Fibroblast of skin of right biceps (primary cell): ENCODE results near the gene CKLF.
"Not testable (repeated sequence)": the region's sequence is repeated elsewhere in the genome, so short reads cannot be mapped to it uniquely, and the experiment has no call there.

Experiments
- DNase-seq: peaks from one replicate; pipeline ENCODE4 v3.0.0-alpha.2; 2013

Gene CKLF, protein sequence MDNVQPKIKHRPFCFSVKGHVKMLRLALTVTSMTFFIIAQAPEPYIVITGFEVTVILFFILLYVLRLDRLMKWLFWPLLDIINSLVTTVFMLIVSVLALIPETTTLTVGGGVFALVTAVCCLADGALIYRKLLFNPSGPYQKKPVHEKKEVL

DNA sequence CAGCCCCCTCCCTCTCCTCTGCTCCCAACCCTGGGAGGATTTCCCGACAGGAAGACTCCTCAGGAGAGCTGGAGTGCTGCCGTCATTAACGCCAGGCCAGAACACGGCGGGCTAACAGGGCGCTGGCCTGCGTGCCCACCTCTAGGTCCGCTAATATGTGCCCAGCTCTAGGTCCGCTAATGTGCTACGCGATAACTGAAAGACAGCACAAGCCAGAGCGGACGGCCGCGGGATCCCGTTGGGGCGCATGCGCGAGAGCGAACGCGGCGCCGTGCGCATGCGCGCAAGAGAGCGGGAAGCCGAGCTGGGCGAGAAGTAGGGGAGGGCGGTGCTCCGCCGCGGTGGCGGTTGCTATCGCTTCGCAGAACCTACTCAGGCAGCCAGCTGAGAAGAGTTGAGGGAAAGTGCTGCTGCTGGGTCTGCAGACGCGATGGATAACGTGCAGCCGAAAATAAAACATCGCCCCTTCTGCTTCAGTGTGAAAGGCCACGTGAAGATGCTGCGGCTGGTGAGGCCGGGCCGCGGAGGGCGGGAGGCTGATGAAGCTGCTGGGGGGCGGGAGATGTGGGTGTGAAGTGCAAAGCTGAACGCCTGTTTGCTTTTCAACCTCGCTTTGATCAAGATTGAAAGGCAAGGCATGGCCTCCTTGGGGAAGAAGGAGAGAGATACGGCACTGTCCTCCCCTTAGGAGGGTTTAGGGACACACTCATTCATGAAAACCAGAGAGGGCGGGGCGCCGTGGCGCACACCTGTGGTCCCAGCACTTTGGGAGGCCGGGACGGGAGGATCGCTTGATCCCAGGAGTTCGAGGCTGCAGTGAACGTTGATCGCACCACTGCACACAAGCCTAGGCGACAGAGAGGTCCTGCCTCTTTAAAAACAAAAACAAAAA, at the start of gene CKLF:
Gene CKLF (plus strand): TSS at position 291 of the 892 bp plus-strand sequence. CDS start 140 bp downstream, at position 431.
- peak; percentile 88 for DNase-seq

DNA sequence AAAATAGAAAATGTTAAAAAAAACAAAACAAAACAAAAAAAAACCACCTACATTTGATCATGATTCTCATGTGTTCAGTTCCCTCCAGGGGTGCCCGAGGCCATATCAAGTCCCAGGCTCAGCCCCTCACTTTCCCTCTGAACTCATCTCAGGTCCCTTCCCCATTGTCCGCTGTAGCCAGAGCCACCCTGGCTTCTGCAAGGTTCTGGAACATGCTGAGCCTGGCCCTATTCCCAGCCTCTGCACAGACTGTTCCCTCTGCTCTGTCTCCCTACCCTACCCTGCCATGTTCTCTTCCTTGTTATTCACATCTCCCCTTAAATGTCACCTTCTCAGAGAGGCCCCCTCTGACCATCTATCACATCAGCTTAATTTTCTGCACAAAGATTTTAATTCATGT, 49.3 kb upstream of the CKLF start:
- no peak for DNase-seq

DNA sequence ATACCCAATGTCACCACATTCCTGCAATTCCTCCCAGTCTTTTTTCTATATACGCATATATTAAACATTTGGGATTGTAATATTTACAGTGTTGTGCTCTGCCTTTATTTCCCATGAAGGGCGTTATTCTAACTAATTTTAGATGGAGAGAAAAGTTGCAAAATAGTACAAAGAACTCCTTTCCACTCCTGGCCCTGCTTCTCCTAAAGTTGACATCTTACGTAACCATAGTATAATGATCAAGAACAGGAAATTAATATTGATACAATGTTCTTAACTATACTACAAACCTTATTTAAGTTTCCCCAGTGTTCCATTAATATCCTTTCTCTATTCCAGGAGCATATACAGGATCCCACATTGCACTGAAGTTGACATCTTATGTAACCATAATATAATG, 48.8 kb upstream of the CKLF start:
- no peak for DNase-seq

DNA sequence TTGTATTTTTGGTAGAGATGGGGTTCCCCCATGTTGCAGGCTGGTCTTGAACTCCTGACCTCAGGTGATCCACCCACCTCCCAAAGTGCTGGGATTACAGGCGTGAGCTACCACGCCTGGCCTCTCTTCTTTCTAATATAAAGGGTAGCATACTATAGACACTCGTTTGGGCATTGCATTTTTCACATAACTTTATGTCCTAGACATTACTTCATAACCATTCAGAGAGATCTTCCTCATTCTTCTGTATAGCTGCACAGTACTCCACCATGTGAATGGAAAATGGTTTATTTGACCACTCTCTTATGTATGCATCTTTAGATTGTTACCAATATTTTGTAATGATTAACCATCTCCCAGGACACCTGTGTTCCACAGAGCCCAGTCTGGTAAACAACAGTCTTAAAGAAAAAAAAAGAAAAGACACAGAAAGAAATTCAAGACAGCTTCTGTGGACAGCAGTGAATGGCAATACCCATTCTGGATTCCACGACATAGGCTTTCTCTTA, 44.6 kb upstream of the CKLF start:
- no peak for DNase-seq

DNA sequence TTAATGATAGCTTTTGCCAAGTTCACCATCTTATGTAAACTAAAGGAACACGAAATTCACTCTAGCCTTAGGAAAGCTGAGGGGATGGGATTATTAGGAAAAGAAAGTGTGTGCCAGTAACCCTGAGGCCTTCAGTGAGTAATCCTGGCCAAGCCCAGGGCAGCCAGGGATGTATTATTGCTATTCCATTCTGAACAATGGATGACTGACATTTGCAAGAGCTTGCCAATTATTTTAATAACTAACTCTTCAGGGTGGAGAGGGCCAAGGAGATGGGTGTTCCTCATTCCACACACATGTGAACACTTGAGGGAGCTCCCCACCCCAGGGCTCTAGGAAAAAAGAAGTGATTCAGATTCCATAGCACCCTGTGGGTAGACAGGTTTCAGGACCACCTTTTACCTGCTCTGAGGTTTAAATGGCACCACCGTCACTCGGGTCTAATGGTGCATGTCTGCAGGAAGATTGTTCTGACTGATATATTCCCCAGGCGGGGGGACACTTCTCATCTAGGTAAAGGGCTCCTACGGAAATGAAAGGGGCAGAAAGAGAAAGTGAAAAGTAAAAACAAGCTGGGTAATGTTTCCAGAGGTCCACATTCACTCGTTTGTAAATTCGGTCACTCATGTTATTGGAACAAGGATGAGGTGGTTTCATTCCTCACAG, 44.0 kb upstream of the CKLF start:
- no peak for DNase-seq

DNA sequence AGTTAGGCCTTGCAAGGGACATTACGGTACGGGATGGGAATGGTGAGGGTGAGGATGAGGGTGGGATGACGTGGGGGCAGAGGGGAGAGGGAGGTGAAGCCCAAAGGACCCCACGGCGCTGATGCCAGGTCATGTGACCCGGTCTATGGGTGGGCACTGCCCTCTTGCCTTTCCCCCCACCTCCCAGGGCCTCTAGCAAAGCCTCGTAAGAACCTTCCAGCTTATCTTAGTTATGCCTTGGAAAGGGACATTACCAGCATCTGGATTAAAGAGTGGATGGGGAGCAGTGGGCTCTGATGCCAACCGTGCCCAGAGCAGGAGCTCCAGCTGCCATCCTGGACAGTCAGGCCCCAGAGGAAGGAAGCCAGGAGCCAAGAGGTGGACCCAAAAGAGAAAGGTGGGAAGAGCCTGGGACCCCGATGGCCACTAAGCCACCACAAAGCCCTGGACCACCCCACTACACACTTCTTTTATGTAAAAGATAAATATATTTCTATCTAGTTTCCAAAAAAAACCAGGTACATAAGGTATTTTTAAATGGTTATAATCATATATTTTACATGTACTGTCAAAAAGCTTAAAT, 43.4 kb upstream of the CKLF start:
- no peak for DNase-seq

DNA sequence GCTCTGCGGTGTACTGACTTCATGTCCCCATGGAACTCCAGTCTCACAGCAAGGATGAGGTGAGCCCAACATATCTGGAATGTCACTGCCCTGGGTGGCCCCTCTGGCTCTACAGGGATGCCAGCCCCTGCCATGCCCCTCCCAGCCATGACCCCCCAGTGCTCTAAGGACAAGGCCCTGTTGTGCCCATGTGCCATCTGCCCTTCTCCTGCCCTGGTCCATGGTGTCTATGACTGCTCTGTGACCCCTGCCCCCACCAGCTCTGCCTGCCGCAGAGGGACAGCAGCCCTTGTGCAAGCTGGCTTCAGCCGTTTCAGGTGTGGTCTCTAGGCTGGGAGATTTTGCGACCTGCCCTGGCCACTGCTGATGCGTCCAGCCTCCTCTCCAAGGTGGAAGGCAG, 42.8 kb upstream of the CKLF start:
- DNase-seq = no peak

DNA sequence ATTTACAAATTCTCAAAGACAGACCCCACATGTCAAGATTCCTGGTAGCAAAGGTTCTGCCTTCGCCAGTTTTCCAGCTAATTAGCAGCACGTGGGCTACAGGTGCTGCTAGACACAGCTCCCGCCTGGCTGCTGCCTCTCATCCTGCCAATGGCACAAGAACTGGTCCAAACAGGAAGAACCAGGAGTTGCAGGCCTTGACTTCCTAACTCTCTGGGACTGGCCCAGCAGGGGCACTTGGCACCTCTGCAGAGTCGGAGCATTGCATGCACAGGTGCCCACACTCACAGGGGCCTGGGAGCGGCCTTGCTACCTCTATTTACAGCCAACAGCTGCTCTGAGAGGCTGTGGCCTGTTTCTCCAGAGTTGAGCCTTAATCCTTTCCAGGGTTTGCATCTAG, 42.1 kb upstream of the CKLF start:
- no peak for DNase-seq

DNA sequence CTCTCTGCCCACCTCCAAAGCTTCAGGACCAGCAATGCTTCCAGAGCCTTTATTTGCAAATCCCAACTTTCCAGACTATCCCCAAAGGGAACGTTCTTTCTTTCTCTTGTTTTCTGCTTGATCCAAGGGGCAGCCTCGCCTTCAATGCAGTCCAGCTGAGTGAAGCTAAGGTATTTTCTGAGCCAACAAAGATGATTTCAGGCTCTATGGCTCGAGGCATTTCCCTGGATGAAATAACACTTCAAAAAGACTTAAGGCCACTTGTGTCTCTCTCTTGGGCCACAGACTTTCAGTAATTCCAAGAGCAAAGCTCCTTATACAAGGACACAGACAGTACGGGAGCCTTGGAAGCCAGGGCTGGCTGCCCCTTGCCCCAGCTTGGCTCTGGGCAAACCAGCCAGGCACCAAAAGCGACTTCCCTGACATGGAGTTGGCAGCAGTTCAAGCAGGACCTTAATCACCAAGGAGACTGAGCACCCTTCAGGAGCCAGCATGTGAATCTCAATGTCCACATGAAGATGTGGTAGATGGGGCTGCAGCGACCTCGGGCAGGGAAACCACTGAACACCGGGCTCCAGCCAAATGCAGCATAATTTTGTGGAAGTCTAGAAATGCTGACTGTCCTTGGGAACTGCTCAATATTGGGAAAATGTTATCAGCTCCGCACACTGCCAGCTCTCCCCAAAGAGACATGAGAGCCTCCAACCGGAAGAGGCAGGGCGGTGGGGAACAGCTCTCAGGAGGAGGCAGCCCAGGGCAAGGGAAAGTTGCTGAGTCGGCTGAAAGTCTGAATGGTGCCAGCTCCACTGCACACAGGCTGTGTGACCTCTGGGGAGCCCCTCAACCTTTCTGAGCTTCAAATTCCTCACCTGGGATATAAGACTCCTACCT, 41.4 kb upstream of the CKLF start:
- DNase-seq = no peak

DNA sequence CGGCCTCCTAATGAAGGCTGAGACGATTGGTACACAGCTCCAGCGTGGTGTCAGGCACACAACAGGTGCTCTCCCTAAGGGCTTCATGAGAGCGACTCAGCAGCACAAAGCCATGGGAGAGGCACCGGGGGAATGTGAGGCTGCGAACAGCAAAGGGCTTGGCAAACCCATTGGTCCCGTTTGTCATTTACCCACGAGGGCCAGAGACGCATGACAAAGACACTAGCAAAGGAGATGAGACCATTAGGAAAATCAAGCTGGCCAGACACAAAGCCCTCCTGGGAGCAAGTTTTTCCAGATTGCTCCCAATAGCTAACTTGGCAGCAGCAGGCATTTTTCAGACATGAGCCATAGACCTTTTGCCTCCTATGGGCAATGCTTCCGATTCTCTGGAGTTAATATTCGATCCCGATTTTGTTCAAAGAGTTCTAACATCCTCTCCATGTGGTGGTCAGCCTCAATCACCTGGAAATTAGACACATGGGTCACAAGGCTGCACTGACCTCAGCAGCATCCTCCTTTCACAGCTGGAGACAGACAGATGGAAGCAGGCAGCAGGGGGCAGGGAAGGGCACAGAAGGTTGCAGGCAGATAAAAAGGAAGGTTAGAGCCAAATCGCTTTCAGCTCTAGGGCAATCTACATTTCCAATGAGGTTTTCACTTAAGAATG, 40.6 kb upstream of the CKLF start:
- DNase-seq = peak; percentile 79

DNA sequence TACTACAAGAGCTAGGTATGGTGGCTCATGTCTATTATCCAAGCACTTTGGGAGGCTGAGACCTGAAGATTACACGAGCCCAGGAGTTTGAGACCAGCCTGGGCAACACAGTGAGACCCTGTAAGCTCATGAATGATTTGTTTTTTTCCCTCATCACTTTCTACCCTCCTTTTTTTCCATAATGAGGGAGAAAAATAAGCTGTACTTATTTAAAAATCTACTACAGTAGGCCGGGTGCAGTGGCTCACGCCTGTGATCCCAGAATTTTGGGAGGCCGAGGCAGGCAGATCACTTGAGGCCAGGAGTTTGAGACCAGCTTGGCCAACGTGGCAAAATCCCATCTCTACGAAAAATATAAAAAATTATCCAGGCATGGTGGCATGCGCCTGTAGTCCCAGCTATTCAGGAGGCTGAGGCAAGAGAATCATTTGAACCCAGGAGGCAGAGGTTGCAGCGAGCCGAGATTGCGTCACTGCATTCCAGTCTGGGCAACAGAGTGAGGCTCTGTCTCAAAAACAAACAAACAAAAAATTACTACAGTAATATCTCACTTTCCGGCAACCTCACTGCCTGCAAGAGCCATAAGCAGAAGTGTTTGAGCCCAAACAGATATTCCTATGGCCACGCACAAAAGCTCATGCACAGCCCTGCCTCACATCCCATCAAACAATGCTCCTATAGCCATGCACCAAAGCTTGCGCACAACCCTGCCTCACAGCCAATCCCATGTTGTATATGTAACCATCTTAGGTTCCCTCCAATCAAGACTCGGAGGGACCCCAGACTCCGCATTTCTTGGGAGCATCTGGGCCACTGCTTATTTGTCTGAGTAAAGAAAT, 39.9 kb upstream of the CKLF start:
- DNase-seq = no peak

DNA sequence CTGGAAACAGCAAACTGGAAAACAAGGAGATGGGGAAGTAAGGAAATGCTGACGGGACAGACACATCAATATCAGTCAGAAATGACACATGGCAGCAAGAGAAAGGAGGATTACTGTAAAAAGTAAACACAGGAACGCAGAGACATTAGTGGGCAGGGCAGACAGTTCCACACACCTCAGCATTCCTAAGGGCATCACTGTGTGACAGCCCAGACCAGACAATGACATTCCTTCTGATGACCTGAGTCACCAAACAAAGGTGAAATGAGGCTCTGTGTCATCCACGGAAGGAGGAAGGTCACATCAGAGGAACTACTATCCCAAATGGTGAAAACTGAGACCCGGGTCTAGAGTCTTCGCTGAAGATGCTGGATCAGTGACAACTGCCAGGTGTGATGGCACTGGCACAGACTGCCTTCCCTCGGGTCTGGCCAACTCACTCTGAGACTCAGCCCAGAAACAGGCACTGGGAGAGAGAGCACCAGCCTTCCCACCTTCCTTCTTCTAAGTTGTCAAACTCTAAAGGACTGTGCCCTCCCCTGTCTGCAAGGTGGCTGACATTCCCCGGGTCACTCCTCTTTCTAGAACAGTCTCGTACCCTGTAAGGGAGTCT, 39.2 kb upstream of the CKLF start:
- no peak for DNase-seq

DNA sequence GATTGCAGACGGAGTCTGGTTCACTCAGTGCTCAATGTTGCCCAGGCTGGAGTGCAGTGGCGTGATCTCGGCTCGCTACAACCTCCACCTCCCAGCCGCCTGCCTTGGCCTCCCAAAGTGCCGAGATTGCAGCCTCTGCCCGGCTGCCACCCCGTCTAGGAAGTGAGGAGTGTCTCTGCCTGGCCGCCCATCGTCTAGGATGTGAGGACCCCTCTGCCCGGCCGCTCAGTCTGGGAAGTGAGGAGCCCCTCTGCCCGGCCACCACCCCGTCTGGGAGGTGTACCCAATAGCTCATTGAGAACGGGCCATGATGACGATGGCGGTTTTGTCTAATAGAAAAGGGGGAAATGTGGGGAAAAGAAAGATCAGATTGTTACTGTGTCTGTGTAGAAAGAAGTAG, 38.0 kb upstream of the CKLF start:
- DNase-seq = not testable (repeated sequence)

DNA sequence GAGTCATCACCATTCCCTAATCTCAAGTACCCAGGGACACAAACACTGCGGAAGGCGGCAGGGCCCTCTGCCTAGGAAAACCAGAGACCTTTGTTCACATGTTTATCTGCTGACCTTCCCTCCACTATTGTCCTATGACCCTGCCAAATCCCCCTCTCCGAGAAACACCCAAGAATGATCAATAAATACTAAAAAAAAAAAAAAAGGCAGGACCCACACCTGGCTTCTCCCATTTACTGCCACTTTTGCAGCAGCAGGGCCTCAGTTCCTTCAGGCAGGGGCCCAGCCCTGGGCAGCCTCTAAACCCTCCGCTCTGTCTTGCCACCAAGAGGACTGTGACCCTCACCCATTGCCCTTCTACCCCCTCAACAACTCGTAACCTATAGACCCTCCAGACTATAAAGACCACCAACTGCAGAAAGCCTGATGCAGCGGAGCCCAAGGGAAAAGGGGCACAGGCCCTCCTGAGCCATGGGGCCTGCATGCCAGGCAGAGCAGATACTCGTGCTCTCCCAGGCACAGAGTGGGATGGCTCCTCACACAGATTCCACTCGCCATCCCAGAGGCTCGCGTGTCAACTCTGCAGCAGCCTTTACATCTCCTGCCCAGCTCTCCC, 37.3 kb upstream of the CKLF start:
- DNase-seq = not testable (repeated sequence)

DNA sequence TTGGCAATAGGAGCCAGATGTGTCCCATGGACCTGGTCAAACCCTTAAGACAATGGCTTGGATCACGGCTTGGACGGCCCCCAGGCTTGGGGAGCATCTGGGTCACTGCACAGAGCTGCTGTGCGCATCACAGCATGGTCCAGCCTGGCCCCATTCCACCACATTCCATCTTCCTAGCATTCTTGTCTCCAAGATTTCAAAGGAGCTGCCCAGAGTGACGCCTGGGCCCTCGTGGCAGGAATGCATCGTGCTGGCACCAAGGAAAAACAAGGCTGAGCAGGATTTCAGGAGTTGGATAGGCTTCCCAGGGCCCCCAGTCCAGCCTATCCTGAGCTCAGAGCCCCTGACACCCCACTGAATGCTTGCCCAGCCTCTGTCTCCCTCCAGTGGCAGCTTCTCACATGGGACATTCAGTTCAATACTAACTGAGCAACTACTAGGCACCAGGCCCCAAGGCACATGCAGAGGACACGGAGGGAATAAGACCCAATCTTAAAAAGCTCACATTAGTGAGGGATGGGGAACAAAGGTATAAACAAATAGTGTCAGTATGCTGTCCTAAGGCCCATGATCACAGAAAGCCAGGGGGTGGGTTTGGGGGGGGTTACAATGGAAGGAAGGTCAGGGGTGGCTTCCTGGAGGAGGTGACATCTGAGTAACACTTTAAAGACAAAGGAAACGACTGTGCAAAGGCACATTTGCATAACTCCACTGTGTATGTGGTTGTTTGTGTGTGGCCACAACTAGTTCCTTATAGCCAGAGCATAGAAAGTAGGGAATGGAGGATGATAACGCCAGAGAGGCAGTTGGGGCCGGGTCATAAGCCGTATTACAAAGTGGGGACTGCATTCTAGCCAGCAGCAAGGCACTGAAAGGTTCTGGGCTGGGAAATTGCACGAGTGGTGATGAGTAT, 36.5 kb upstream of the CKLF start:
- peak; percentile 42 for DNase-seq

DNA sequence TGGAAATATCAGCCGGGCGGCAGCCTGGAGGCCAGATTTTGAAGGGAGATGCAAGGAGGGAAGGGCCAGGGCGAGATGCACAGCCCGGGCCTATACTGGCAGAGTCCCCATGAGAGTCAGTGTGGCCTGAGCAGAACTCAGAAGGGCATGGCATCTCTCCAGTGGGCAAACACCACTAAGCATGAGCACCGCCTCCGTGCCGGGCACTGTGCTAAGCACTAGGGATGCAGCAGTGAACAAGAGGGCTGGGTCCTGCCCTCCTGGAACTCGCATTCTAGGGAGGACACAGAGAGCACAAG, 35.9 kb upstream of the CKLF start:
- DNase-seq = no peak

DNA sequence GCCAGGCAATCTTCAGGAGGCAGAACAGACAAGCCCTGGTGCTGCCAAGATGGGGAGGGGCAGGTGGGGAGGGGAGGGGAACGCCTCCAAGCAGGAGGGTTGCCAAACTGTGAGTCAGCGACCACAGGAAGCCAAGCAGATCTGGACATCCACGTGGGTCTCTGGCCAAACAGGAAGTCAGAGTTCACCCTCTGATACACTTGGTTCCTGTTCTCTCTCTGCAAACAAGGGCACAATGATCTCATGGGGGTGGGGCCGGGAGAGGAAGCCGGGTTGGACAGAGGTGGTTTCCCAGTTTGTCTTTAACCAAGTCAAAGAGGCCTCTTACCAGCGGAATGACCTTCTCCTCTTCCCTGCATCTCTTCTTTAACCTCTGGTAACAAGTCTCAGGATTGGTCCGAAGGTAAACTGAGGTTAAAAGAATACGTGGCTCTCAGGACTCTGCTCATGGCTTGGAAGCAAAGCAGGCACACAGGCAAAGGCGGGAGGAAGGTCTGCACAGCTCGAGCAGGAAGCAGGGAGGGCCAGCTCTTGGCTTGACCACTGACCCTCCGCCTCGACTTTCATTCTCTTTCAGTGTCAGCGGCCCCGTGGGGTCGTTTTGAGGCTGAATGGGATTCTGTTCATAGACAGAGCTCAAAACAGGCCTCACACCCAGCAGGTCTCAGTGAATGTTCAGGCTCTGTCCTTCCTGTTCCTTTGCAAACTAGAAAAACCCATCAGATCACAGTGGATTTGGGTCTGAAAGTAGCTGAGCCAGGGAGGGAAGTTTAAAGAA, 35.4 kb upstream of the CKLF start:
- DNase-seq = peak; percentile 95

DNA sequence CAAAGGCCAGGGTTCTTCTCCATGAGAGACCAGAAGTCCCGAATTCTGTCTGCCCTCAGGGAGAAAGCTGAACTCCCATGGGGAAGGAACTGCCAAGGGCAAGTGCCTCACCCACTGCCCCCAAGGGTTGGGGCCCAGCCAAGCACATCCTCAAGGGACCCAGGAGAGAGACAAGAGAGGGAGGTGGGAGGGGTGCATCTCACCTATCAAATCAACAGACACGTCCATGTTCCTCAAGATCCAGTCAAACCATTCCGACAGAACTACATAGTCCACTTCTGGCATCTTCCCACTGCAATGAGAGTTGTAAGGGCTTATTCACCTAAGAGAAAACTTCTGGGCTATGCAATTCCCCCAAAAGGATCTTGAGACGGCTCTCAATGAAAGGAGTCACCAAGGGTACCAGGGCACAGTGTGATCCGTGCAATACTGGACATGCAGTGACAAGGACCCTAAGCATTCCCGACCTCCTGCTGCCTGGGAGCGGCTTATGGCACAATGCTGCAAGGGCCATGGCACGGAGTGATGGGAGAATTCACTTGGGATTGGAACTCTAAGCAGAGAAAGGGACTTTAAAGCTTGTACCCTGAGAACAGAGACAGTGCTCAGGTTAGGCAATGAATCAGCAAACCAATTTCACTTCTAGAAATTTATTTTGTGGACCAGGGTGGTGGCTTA, 34.7 kb upstream of the CKLF start:
- no peak for DNase-seq
